IMR-90 (cell line): Measurements from ENCODE around the gene SLC27A3. TPM values are rescaled to one million over a fixed set of nuclear protein-coding genes. Genes with fewer than 3 reads are reported as not detected.

ENCODE experiments used
- ATAC-seq: fragments of 200-7000 bp; cut with Tn5 transposase; 2 replicates; pipeline ENCODE4 v1.9.1; 2020; ENCODE audit warnings: low read depth, mild to moderate bottlenecking, moderate library complexity
- BruUV-seq: library from RNA; stranded (reverse); fragments of 400-500 nt; replicated peaks from 2 replicates; lab custom pipeline; 2021; lab: Mats Ljungman, UMichigan
- CTCF ChIA-PET: fragments of 300-600 bp; formaldehyde crosslinking; extraction: SDS; loops from one replicate; lab custom pipeline; 2021; ENCODE audit warnings: antibody characterized with exemption; lab: Yijun Ruan, JAX
- POLR2A ChIA-PET: fragments of 300-600 bp; sonication (Branson Sonifier 250); formaldehyde crosslinking; loops from one replicate; lab custom pipeline; 2022; ENCODE audit warnings: antibody characterized with exemption; ENCODE audit not compliant: unreplicated experiment; lab: Charles Lee
- DNase-seq: peaks from one replicate; pipeline ENCODE4 v3.0.0; 2013
- H2AFZ ChIP-seq: replicated peaks from 2 replicates; pipeline ENCODE3; 2013; ENCODE audit warnings: low read length, mild to moderate bottlenecking; ENCODE audit not compliant: poor library complexity
- H2AK5ac ChIP-seq: 2 replicates; pipeline ENCODE4 v1.6.1; 2013; ENCODE audit warnings: low read depth, low read length, inconsistent platforms
- H2AK9ac ChIP-seq: replicated peaks from 2 replicates; pipeline ENCODE3; 2013; ENCODE audit warnings: mild to moderate bottlenecking, low read depth, low read length, moderate library complexity; ENCODE audit not compliant: poor library complexity
- H2BK120ac ChIP-seq: 2 replicates; pipeline ENCODE4 v1.6.1; 2013; ENCODE audit warnings: low read depth, low read length, inconsistent platforms
- H2BK15ac ChIP-seq: 3 replicates; pipeline ENCODE4 v1.6.1; 2013; ENCODE audit warnings: low read depth, low read length, inconsistent platforms
- H2BK20ac ChIP-seq: 2 replicates; pipeline ENCODE4 v1.6.1; 2013; ENCODE audit warnings: low read depth, mild to moderate bottlenecking, inconsistent platforms, low read length, moderate library complexity
- H2BK5ac ChIP-seq: 2 replicates; pipeline ENCODE4 v1.6.1; 2013; ENCODE audit warnings: mild to moderate bottlenecking, low read depth, low read length, inconsistent platforms; ENCODE audit not compliant: poor library complexity, severe bottlenecking
- H3K14ac ChIP-seq: replicated peaks from 2 replicates; pipeline ENCODE4 v1.6.1; 2013; ENCODE audit warnings: low read depth, low read length, inconsistent platforms
- H3K18ac ChIP-seq: 2 replicates; pipeline ENCODE4 v1.6.1; 2013; ENCODE audit warnings: low read depth, low read length, control low read depth
- H3K23ac ChIP-seq: 2 replicates; pipeline ENCODE4 v1.6.1; 2013; ENCODE audit warnings: low read depth, low read length, inconsistent platforms
- H3K27ac ChIP-seq: 2 replicates; pipeline ENCODE4 v1.5.1; 2013; ENCODE audit warnings: mild to moderate bottlenecking, control low read depth, low read length; ENCODE audit not compliant: insufficient read depth
- H3K27me3 ChIP-seq: 2 replicates; pipeline ENCODE4 v1.6.1; 2013; ENCODE audit warnings: low read length; ENCODE audit not compliant: control insufficient read depth, insufficient read depth
- H3K36me3 ChIP-seq: 2 replicates; pipeline ENCODE4 v1.6.1; 2013; ENCODE audit warnings: low read length, mixed read lengths; ENCODE audit not compliant: control insufficient read depth, insufficient read depth
- H3K4ac ChIP-seq: 2 replicates; pipeline ENCODE4 v1.6.1; 2013; ENCODE audit warnings: low read depth, low read length, inconsistent platforms
- H3K4me1 ChIP-seq: 2 replicates; pipeline ENCODE4 v1.6.1; 2013; ENCODE audit warnings: low read length, mixed read lengths; ENCODE audit not compliant: control insufficient read depth, insufficient read depth
- H3K4me2 ChIP-seq: 2 replicates; pipeline ENCODE4 v1.6.1; 2013; ENCODE audit warnings: low read depth, mild to moderate bottlenecking, control low read depth, low read length, moderate library complexity
- H3K4me3 ChIP-seq: 2 replicates; pipeline ENCODE4 v1.5.1; 2013; ENCODE audit warnings: low read depth, mild to moderate bottlenecking, control low read depth, low read length, moderate library complexity; ENCODE audit not compliant: insufficient read depth
- H3K56ac ChIP-seq: 2 replicates; pipeline ENCODE4 v1.6.1; 2013; ENCODE audit warnings: low read length, inconsistent platforms; ENCODE audit not compliant: insufficient read depth; ENCODE audit errors: extremely low read depth
- H3K79me1 ChIP-seq, 2 experiments: 2 replicates each; pipeline ENCODE4 v1.6.1; 2013; ENCODE audit warnings: low read length in 2 of 2, inconsistent platforms in 1 of 2, low read depth in 1 of 2
- H3K9ac ChIP-seq: 2 replicates; pipeline ENCODE4 v1.6.1; 2013; ENCODE audit warnings: low read depth, low read length, control low read depth
- H3K9me1 ChIP-seq: 2 replicates; pipeline ENCODE4 v1.6.1; 2013; ENCODE audit warnings: low read length, inconsistent platforms; ENCODE audit not compliant: insufficient read depth
- H3K9me3 ChIP-seq: 2 replicates; pipeline ENCODE4 v1.6.1; 2013; ENCODE audit warnings: low read length; ENCODE audit not compliant: control insufficient read depth, insufficient read depth
- H4K20me1 ChIP-seq: 2 replicates; pipeline ENCODE4 v1.6.1; 2013; ENCODE audit warnings: low read length, inconsistent platforms; ENCODE audit not compliant: insufficient read depth
- H4K5ac ChIP-seq: 2 replicates; pipeline ENCODE4 v1.6.1; 2013; ENCODE audit warnings: mild to moderate bottlenecking, low read depth, low read length, control low read depth
- H4K8ac ChIP-seq, 2 experiments: 2 replicates each; pipeline ENCODE4 v1.6.1; 2013; ENCODE audit warnings: low read depth in 2 of 2, low read length in 2 of 2, control low read depth in 1 of 2, inconsistent platforms in 1 of 2
- H4K91ac ChIP-seq: 2 replicates; pipeline ENCODE4 v1.6.1; 2013; ENCODE audit warnings: low read depth, low read length, inconsistent platforms; ENCODE audit not compliant: insufficient read depth
- CHD1 ChIP-seq: IDR thresholded peaks from 2 replicates; pipeline ENCODE4 v1.6.1; 2012; ENCODE audit warnings: low read depth, low read length, improper control_type of control experiment
- ELK1 ChIP-seq: fragments of 150-350 bp; IDR thresholded peaks from 2 replicates; pipeline ENCODE4 v1.6.1; 2016; ENCODE audit warnings: low read depth, mild to moderate bottlenecking, low read length, moderate library complexity, borderline replicate concordance
- MXI1 ChIP-seq: IDR thresholded peaks from 2 replicates; pipeline ENCODE4 v1.6.1; 2012; ENCODE audit warnings: low read depth, mild to moderate bottlenecking, low read length, moderate library complexity, borderline replicate concordance
- RFX5 ChIP-seq: IDR thresholded peaks from 2 replicates; pipeline ENCODE4 v1.8.0; 2012; ENCODE audit warnings: low read depth, mild to moderate bottlenecking, low read length, moderate library complexity
- SMC3 ChIP-seq: fragments of 150-350 bp; IDR thresholded peaks from 2 replicates; pipeline ENCODE4 v1.6.1; 2016; ENCODE audit warnings: low read depth, mild to moderate bottlenecking, antibody characterized with exemption, low read length, moderate library complexity
- WGBS, 2 experiments: methylation state at CpG; one replicate each; pipeline versions ENCODE4 v1.1.5 to v1.1.7; 2013; ENCODE audit warnings: missing lambda C conversion rate in 2 of 2; ENCODE audit not compliant: insufficient read length in 1 of 2; ENCODE audit errors: extremely low coverage in 2 of 2; 5-methylcytosine and 5-hydroxymethylcytosine counted together
- dilution Hi-C: fragments of 300-500 bp; cut with HindIII; formaldehyde crosslinking; loops from one replicate; pipeline ENCODE4 v1.14.3; 2018; ENCODE audit warnings: low sequenced_read_pairs; ENCODE audit not compliant: unreplicated experiment
- in situ Hi-C: fragments of 300-500 bp; cut with MboI; formaldehyde crosslinking; loops from 3 replicates; pipeline ENCODE4 v1.14.3; 2019; ENCODE audit warnings: low sequenced_read_pairs, inconsistent platforms, mixed read lengths
- intact Hi-C: fragments of 100-400 bp; cut with micrococcal nuclease; formaldehyde crosslinking; loops from 2 replicates; pipeline ENCODE4 v1.10.0; 2022
- polyA plus RNA-seq, 3 experiments: library from polyadenylated mRNA; depleted of rRNA; stranded (reverse); fragments of >200 nt; gene quantifications; 2 replicates each; pipeline ENCODE4 v1.2.3, GENCODE V29; 2012; ENCODE audit warnings: low replicate concordance in 1 of 3
- total RNA-seq: library from RNA; depleted of rRNA; stranded (reverse); fragments of >200 nt; gene quantifications from 2 replicates; pipeline ENCODE4 v1.2.3, GENCODE V29; 2012

SLC27A3 gene
- total and polyA plus RNA-seq, 2 of the 4 experiments (the other 2 are of a cell fraction) = 3.2 to 9.3 TPM

DNA sequence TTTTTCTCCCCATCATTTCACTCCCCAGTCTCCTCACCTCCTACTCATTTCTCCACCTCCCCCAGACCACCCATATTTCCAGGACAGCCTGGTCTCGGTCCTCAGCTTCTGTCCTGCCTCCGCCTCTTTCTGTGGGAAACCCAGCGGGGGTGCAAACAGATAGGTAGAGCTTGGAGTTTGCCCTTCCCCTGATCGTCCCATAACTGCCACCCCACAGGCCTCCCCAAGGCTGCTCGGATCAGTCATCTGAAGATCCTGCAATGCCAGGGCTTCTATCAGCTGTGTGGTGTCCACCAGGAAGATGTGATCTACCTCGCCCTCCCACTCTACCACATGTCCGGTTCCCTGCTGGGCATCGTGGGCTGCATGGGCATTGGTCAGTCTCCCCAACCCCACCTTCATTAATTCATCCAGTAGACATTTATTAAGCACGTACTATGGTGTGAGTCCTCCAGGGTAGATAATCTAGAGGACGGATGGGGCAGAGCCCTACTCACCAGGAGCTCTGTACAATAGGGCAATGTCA lies 1.7 kb downstream of the SLC27A3 start:
- peaks cover 0 to 8% of the 10 kb centered on the region in 2 experiments; a peak in 1 of 4 replicates for H3K79me1 ChIP-seq
- no peak overlapping the region for H2BK120ac ChIP-seq
- 91% methylated on average over 4 of the region's 10 CpGs; no CpG with 5 or more reads in 1 of the 2 experiments for WGBS, 2 experiments
- no peak overlapping the region for H3K23ac ChIP-seq
- ATAC-seq = no peak
- H2AK9ac ChIP-seq = peak overlapping the region; percentile 62
- no peaks in the 10 kb centered on the region for H4K20me1 ChIP-seq
- no peak overlapping the region for H4K5ac ChIP-seq
- no peak overlapping the region for H4K91ac ChIP-seq
- no peak overlapping the region for H2BK15ac ChIP-seq
- TF ChIP-seq SMC3 (no peak), CHD1 (no peak), RFX5 (no peak), ELK1 (no peak), MXI1 (no peak)
- no peak overlapping the region for H4K8ac ChIP-seq
- peaks cover 4% of the 10 kb centered on the region; the same call in 1 of the 2 replicates for H3K4me1 ChIP-seq
- no peak overlapping the region for H2AK5ac ChIP-seq
- H3K27ac ChIP-seq = no peak overlapping the region
- no peak overlapping the region for H3K4me3 ChIP-seq
- H3K4me2 ChIP-seq = no peak overlapping the region
- POLR2A ChIA-PET = no interaction called here
- no peak overlapping the region for H2BK20ac ChIP-seq
- dilution Hi-C loops (no loop called here), in situ Hi-C loops (no loop called here), intact Hi-C loops (no loop called here)
- H3K9ac ChIP-seq = no peak overlapping the region
- no peak for DNase-seq
- H3K18ac ChIP-seq = no peak overlapping the region
- BruUV-seq = no TSS peak
- H3K4ac ChIP-seq = no peak overlapping the region
- CTCF ChIA-PET = interaction anchor here (0.5 kb wide), 1 partner anchor 67 kb away, joined by 3 read pairs; no protein-coding TSS in a partner anchor
- H3K14ac ChIP-seq = no peak overlapping the region
- H3K56ac ChIP-seq = no peak overlapping the region
- H3K36me3 ChIP-seq = peaks cover 21% of the 10 kb centered on the region
- H3K9me1 ChIP-seq = no peaks in the 10 kb centered on the region; the same call in 1 of the 2 replicates
- no peaks in the 10 kb centered on the region for H3K27me3 ChIP-seq
- no peak overlapping the region for H2BK5ac ChIP-seq
- H3K9me3 ChIP-seq = no peaks in the 10 kb centered on the region
- H2AFZ ChIP-seq = no peak overlapping the region
